Nephron (organoid): ENCODE data around the gene HTR1B.

Source experiments
- H3K27ac Mint-ChIP-seq, 3 experiments: 2 replicates each; pipeline ENCODE4 v1.8.0; 2020; ENCODE audit warnings: mixed read lengths in 3 of 3, mild to moderate bottlenecking in 2 of 3, moderate library complexity in 1 of 3
- H3K27me3 Mint-ChIP-seq: 2 replicates; pipeline ENCODE4 v1.8.0; 2021; ENCODE audit warnings: low read depth, mild to moderate bottlenecking, moderate library complexity, mixed read lengths
- H3K36me3 Mint-ChIP-seq: 2 replicates; pipeline ENCODE4 v1.8.0; 2020; ENCODE audit warnings: low read depth, mixed read lengths
- H3K4me1 Mint-ChIP-seq: 2 replicates; pipeline ENCODE4 v1.8.0; 2020; ENCODE audit warnings: mixed read lengths
- H3K4me3 Mint-ChIP-seq, 3 experiments: 2 replicates each; pipeline ENCODE4 v1.8.0; 2020; ENCODE audit warnings: mild to moderate bottlenecking in 3 of 3, mixed read lengths in 3 of 3, moderate library complexity in 2 of 3
- H3K9me3 Mint-ChIP-seq: 2 replicates; pipeline ENCODE4 v1.8.0; 2020; ENCODE audit warnings: mixed read lengths
- TF ChIP-seq, protein P1 (sequence below), 3 experiments: fragments of 200-600 bp; sonication (generic); IDR thresholded peaks; one replicate each; pipeline ENCODE4 v1.5.0; 2021; ENCODE audit warnings: antibody characterized with exemption in 3 of 3; ENCODE audit not compliant: unreplicated experiment in 3 of 3

The HTR1B gene, protein sequence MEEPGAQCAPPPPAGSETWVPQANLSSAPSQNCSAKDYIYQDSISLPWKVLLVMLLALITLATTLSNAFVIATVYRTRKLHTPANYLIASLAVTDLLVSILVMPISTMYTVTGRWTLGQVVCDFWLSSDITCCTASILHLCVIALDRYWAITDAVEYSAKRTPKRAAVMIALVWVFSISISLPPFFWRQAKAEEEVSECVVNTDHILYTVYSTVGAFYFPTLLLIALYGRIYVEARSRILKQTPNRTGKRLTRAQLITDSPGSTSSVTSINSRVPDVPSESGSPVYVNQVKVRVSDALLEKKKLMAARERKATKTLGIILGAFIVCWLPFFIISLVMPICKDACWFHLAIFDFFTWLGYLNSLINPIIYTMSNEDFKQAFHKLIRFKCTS

DNA sequence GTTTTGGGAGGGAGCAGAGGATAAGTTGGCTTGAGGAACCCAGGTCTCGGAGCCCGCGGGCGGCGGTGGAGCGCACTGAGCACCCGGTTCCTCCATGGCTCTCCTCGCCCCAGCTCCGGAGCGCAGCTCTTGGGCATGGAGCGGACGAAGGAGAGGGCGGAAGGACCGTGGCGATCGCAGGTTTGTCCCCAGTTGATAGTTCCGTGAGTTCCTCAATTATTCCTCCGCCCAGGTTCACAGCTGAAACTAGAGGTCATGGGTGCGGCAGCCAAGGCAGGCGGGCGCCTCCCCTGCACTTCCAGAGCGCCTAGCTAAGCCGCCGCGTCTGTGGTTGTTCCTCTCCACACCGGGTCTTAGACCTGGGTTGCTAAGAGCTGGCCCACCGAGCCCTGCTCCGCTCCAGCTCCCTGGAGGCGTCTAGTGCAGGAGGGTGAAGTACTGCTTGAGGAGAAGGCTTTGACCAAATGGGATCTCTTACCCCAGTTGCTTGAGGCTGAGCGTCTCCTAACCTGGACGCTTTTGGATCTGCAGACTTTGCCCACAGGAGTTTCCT lies at the start of gene HTR1B:
HTR1B (minus strand) TSS at position 184 of the 553 bp plus-strand sequence; CDS start at position 96, 88 bp downstream.
- Mint-ChIP-seq H3K27me3 (peaks cover 86% of the 10 kb centered on the region), H3K4me1 (peaks cover 16% of the 10 kb centered on the region), H3K36me3 (no peaks in the 10 kb centered on the region), H3K27ac (no peak within 1 kb of the TSS), H3K4me3 (peak within 1 kb of the TSS; percentile 83 to 87 (median 86)), H3K9me3 (peaks cover 2% of the 10 kb centered on the region)
- TF ChIP-seq, protein P1, sequence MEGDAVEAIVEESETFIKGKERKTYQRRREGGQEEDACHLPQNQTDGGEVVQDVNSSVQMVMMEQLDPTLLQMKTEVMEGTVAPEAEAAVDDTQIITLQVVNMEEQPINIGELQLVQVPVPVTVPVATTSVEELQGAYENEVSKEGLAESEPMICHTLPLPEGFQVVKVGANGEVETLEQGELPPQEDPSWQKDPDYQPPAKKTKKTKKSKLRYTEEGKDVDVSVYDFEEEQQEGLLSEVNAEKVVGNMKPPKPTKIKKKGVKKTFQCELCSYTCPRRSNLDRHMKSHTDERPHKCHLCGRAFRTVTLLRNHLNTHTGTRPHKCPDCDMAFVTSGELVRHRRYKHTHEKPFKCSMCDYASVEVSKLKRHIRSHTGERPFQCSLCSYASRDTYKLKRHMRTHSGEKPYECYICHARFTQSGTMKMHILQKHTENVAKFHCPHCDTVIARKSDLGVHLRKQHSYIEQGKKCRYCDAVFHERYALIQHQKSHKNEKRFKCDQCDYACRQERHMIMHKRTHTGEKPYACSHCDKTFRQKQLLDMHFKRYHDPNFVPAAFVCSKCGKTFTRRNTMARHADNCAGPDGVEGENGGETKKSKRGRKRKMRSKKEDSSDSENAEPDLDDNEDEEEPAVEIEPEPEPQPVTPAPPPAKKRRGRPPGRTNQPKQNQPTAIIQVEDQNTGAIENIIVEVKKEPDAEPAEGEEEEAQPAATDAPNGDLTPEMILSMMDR (IDR thresholded peaks at IDR 0.05; ENCODE audit: unreplicated experiment in 3 of 3): no peak

DNA sequence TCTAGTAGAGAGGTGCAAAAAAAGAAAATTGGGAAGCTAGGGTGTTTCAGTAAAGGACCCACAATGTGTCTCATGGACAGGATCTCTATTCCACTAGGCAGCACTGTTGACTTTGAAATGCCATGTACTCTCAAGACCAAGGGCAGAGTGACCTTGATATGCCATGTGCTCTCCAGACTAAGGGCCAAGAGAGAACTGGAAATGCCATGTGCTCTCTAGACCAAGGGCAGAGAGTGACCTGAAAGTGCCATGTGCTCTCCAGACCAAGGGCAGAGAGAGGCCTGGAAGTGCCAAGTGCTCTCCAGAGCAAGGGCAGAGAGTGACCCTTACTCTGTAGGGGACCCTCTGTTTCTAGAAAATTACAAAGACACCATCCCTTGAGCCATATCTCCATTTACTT lies 49.3 kb upstream of the HTR1B start:
- H3K4me1 Mint-ChIP-seq: no peaks in the 10 kb centered on the region
- H3K36me3 Mint-ChIP-seq: no peaks in the 10 kb centered on the region
- no peak overlapping the region for H3K27ac Mint-ChIP-seq
- no peaks in the 10 kb centered on the region for H3K27me3 Mint-ChIP-seq
- TF ChIP-seq, protein P1 (IDR thresholded peaks at IDR 0.05; ENCODE audit: unreplicated experiment in 3 of 3): no peak
- H3K9me3 Mint-ChIP-seq: peaks cover 26% of the 10 kb centered on the region
- no peak overlapping the region for H3K4me3 Mint-ChIP-seq

- Mint-ChIP-seq H3K27ac (no peak overlapping the region), H3K9me3 (peaks cover 26% of the 10 kb centered on the region)
- TF ChIP-seq, protein P1 (IDR thresholded peaks at IDR 0.05; ENCODE audit: unreplicated experiment in 3 of 3): no peak
These were observed 48.6 kb upstream of the HTR1B start for GRCh38 chr6:77511860-77512259.

DNA sequence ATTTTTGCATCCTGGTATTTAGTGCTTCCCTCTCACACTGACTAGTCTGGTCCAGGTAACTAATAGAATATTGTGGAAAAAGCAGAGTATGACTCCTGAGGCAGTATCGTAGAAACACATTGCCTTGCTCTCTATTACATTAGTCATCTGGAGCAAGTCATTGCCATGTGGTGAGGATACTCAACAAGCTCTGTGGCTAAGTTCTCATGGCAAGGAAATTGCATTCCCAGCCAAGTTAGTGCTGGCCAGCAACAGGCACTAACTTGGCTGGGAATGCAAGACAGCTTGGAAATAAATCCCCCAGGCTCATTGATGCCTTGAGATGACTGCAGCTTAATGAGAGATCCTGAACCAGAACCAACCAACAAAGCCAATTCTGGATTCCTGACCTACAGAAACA lies 39.7 kb upstream of the HTR1B start:
- no peaks in the 10 kb centered on the region for H3K4me1 Mint-ChIP-seq
- H3K27ac Mint-ChIP-seq: no peak overlapping the region
- H3K36me3 Mint-ChIP-seq: no peaks in the 10 kb centered on the region
- H3K9me3 Mint-ChIP-seq: no peaks in the 10 kb centered on the region
- H3K4me3 Mint-ChIP-seq: no peak overlapping the region
- TF ChIP-seq, protein P1 (IDR thresholded peaks at IDR 0.05; ENCODE audit: unreplicated experiment in 3 of 3): no peak
- no peaks in the 10 kb centered on the region for H3K27me3 Mint-ChIP-seq

More at GRCh38 chr6:77511860-77512259, 48.6 kb upstream of the HTR1B start:
- H3K4me3 Mint-ChIP-seq: no peak overlapping the region
- H3K27me3 Mint-ChIP-seq: no peaks in the 10 kb centered on the region
- H3K36me3 Mint-ChIP-seq: no peaks in the 10 kb centered on the region
- no peaks in the 10 kb centered on the region for H3K4me1 Mint-ChIP-seq

DNA sequence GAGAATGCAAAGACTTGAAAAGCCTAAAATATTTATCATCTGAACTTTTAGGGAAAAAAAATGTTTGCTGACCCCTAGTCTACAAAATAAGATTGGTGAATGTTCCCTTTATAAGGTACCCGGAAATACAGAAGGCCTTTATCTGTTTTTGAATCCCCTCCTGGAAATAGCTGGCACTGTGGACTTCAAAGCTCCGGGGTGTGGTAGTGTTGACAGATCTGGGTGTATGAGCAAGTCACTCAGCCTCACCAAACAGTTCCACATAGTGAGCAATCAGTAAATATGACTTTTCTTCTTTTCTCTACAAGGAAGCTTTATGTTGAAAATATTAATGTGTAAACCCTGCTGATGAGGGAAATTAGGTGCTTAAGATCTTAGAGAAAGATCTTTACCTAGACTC lies 29.2 kb upstream of the HTR1B start:
- H3K36me3 Mint-ChIP-seq: no peaks in the 10 kb centered on the region
- no peak overlapping the region for H3K27ac Mint-ChIP-seq
- H3K9me3 Mint-ChIP-seq: no peaks in the 10 kb centered on the region
- H3K4me1 Mint-ChIP-seq: no peaks in the 10 kb centered on the region
- no peaks in the 10 kb centered on the region for H3K27me3 Mint-ChIP-seq
- TF ChIP-seq, protein P1 (IDR thresholded peaks at IDR 0.05; ENCODE audit: unreplicated experiment in 3 of 3): no peak
- H3K4me3 Mint-ChIP-seq: no peak overlapping the region
